HG03565 (cell line): ENCODE measurements around the gene INPP5K.
A peak's percentile ranks its signal among the peaks of the same experiment; 100 is the strongest.
"Not testable (repeated sequence)": the region's sequence is repeated elsewhere in the genome, so short reads cannot be mapped to it uniquely, and the experiment has no call there.

Experiments
- ATAC-seq: cut with Tn5 transposase; IDR thresholded peaks from one replicate; pipeline ENCODE4 v1.9.1; 2021; ENCODE audit warnings: mild to moderate bottlenecking, moderate library complexity; ENCODE audit not compliant: unreplicated experiment

The INPP5K gene

DNA sequence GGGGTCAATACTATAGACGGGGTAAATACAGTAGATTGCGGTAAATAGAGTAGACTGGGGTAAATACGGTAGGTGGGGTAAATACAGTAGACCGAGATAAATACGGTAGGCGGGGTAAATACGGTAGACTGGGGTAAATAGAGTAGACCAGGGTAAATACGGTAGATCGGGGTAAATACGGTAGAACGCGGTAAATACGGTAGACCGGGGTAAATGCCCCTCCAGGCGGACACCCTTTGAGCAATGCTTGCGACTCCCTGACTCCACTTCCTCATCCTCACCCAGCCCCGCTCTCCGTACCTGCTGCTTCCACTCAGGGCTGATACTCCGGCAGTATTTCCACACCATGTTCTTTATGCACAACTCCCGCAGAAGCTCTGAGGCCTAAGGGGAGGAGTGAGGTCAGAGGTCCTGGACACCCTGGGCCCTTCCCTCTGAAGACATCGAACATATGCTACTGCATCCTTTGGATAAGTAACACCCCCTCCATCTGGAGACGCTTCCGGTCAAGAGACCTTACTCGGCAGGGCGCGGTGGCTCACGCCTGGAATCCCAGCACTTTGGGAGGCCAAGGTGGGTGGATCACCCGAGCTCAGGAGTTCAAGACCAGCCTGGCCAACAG is 47.1 kb downstream of the INPP5K start:
- ATAC-seq: no peak

DNA sequence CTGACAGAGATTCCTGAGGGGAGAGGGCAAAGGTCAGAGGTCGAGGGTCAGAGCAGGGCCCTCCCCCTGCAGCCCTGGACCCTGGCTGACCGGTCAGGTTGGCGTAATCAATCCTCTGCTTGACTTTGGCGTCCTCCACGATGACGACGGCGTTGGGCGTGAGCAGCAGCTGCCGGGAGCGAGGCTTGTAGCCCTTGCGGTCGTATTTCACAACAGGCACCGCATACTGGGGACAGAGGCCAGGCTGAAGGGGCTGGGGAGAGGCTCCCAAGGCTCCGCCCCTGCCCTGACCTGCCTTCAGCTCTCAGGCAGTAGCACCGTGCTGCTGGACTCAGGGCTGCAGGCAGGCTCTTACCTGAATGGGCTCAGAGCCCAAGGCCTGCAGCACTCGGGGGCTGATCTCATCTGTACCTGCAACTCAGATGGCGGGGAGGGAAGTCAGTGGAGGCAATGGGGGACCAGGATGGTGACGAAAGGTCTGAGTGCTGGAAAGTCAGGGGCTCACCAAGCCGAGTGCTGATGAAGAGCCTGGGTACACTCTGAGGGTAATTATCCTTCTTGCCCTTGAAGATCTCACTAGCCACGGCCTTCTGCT is 48.4 kb downstream of the INPP5K start:
- no peak for ATAC-seq

DNA sequence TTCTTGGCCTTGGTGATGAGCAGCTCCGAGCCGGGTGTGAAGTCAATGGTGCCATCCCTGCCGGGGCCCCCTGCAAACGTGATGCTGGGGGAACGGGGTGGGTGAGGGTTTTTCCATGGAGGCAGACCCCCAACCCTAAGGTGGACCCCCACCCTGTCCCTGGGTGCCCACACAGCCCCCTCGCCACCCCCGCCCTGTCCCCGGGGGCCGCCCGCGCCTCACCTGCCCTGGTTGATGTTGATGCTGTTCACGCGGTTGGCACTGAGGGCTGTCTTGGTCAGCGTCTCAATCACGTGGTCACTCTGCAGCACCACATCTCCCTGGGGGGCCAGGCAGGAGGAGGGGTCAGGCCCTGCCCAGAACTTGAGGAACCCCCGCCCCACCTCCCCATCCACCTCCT is 49.2 kb downstream of the INPP5K start:
- ATAC-seq: no peak

DNA sequence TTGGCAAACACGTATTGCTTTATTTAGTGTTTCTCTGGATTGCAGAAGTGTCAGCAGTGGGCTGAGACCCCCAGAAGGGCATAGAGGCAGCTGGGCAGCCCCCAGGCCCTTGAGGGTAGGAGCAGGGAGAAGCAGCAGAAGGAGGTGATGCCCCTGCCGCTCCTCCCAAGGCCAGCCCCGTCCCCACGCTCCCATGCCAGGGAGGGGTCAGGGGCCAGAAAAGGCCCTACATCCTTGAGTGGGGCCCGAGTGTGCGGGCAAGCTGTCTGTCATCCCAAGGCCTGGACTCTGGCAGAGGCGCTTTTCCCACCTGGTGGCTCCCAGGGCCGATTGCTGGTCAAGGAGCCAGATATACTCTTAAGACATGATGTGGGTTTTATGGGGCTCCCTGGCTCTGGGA is 52.2 kb downstream of the INPP5K start:
- ATAC-seq: no peak

DNA sequence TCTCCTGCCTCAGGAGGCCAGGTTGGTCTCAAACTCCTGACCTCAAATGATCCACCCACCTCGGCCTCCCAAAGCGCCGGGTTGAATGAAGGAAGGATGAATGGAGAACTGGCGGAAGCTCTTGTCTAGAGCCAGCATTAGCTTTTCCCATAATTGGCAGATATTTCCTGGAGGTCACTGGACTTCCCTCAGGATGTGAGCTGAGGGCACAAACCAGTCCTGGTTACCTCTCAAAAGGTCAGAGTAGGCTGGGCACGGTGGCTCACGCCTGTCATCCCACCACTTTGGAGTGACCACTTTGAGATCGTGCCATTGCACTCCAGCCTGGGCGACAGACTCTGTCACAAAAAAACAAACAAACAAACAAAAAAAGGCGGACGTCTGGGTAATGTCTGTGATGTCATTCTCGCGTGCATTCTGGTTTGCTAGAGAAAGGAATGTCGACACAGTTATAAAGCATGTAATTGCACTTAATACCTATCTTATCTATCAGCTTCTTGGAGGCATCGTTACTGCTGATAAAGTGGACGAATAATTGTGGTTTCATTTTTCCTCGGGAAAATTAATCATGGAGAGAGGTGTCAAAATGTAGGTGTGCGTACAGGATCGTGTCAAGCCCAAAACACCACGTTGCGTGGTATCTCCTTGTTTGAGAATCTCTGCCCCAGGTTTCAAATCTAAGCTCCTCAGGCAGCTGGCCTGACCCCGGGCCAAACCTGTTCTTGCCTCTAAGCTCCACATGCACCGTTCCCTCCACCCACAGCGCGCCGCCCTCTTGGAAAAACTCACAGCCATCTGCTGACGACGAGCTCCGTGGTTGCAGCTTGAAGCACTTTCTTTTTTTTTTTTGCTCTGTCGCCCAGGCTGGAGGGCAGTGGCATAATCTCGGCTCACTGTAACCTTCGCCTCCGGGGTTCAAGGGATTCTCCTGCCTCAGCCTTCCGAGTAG is 54.0 kb downstream of the INPP5K start:
- ATAC-seq: no peak

DNA sequence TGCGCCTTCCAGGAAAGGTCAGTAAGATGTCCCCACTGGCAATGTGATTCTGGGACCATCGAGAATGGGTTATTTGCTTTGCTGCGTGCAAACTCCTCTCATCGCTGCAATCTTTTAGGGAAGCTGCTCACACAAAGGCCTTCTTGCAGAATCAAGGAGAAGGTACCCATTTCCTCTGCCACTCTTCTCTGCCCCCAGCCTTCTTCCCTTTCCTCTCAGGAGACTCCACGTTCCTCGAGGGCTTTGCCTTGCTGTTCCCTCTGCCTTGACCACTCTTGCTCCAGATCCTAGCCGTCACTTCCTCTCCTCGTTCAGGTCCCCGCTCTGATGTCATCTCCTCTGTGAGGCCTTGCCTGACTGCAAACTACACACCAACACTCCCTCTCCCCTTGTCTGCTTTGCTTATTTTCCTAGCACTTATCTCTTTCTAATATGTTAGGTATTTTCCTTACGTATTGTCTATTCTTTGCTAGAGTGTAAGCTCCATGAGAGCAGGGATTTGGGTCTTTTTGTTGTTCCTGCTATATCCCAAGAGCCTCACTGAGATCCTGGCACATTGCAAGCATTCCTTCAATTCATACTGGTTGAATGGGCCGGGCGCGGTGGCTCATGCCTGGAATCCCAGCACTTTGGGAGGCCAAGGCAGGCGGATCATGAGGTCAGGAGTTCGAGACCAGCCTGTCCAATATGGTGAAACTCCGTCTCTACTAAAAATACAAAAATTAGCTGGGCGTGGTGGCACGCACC is 55.0 kb downstream of the INPP5K start:
- no peak for ATAC-seq

DNA sequence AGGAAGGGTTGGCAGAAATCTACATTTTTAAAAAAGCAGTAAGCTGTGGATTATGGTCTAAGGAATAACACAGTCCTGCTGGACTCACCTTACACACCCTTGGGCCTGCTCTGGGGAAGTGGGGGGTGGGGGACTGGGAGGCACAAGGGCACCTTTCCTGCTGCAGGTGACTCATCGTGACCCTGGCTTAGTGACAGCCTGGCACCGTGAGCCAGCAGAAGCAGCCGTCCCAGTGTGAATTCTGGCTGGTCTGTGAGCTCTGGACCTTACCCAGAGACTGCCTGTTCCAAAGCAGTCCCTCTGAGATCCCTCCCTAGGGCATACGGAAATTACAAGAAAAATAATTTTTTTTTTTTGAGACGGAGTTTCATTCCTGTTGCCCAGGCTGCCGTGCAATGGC is 56.2 kb downstream of the INPP5K start:
- ATAC-seq: no peak

DNA sequence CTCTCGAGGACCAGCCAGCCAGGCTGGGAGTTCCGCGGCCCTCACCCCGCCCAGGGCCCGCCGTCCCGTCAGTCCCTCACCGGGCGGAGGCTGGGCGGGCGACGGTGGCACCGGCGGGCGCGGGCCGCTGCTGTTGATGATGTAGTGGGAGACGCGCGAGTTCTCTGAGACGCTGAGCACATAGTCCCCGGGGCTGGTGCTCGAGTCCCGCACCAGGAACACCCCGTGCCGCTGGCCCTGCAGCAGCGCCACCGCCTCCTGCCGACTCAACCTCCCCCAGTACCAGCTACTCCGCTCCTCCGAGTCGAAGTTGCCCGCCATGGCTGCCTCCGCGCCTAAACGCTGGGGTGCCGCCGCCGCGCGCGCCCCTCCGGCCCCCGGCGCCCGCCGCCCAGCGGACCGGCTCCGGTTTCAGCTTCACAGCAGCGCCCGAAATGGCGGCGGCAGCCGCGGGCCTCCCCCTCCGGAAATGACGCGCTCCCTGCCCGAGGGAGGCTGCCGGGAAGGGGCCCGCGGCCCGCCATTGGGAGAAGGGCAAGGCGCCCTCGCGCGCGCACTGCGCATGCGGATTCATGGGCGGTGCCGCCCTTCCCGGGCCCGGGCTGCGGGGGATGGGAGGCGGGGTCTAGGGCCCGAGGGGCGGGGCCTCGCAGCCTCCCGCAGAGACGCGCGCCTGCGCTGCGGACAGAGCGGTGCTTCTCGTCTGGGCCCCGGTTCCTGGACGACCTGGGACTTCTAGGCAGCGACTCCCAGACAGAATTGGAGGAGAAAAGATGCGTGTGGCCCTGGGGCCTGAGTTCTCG is 60.4 kb downstream of the INPP5K start, which contains the start of gene CRK:
CRK (minus strand) TSS at position 436 of the 803 bp plus-strand sequence; CDS start at position 321, 115 bp downstream.
- ATAC-seq: peak; percentile 81

DNA sequence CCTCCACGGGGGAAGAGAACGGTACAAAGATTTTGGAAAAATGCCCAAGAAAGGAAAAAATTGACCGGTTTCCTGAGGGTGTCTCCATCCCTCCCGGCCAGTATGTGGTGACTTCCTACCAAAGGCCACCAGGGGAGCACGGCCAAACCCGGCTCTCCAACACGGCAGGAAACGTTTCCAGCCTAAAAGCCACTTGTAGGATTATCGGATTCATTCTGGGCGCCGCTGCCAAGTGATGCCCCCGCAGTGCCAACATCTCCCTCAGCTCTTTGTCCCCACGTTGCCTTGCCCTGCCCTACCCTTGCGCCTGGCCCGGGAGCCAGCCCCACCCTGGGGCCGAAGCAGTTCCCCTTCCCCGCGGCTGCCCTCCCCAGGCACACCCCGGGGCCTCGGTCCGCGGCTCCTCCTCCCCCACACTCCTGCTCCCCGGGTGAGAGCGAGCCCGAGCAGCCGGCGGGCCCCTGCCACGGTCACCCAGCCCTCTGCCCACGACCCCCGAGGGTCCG is 61.1 kb downstream of the INPP5K start:
- ATAC-seq: peak; percentile 13

DNA sequence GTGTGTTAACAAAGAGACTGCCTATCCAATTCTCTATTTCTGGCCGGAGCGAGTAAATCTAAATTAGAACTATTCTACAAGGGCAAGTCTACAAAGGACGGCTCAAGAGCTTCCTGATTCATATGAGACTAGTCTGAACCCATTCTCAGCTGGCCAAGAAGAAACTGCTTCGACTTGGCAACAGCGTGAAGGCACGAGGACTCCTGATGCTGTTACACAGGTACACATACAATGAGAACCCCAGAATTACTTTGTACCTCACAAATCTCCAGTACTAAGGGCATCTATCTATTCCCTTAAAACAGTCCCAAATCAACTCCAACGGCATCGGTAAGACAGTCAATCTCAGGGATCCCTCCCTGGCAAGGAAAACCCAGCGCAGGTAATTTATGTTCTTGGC is 61.9 kb downstream of the INPP5K start:
- ATAC-seq: no peak

DNA sequence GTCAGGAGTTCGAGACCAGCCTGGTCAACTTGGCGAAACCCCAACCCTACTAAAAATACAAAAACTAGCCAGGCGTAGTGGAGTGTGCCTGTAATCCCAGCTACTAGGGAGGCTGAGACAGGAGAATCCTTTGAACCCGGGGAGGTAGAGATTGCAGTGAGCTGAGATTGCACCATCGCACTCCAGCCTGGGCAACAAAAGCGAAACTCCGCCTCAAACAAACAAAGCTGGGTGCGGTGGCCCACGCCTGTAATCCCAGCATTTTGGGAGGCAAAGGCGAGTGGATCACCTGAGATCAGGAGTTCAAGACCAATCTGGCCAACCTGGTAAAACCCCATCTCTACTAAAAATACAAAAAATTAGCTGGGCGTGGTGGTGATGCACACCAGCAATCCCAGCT is 62.7 kb downstream of the INPP5K start:
- not testable (repeated sequence) for ATAC-seq

DNA sequence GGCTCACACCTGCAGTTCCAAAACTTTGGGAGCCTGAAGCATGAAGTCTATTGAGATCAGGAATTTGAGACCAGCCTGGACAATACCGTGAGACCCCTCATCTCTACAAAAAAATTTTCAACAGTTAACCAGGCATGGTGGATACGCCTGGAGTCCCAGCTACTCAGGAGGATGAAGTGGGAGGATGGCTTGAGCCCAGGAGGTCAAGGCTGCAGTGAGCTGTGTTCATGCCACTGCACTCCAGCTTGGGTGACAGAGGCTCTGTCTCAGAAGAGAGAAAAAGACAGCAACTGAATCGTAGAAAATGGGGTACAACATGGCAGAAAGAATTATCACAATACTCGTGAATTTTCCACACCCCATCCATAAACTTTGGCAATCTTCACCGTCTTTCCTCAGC is 63.6 kb downstream of the INPP5K start:
- ATAC-seq: no peak

DNA sequence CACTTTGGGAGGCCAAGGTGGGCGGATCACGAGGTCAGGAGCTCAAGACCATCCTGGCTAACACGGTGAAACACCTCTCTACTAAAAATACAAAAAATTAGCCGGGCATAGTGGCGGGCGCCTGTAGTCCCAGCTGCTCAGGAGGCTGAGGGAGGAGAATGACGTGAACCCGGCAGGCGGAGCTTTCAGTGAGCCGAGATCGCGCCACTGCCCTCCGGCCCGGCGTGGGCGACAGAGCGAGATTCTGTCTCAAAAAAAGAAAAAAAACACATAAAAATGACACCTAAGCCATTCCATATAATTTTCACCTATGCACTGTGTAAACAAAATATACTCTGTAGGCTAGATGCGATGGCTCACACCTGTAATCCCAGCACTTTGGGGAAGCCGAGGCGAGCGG is 66.2 kb downstream of the INPP5K start:
- not testable (repeated sequence) for ATAC-seq

DNA sequence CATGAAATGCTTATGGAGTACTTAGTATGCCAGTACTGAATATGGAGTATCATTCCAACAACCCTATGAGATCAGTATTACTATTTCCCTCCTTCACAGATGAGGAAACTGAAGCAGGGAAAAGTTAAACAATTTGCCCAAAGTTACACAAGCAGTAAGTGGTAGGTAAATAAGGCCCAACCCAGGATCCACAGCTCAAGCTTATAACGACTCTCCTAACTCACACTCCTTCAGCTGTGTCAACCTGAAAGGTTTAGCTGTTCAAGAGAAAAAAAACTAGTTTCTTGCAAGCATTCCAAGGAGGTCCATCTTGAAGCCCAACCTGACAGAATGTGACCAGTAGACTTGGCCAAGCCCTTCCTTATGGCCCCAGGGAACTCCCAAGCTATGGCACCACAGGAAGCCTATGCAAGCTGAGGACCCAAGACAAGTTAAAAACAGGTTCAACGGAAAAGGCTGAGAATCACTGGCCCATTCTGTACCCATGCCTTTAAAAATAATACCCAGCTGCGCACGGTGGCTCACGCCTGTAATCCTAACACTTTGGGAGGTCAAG is 66.9 kb downstream of the INPP5K start:
- ATAC-seq: no peak

DNA sequence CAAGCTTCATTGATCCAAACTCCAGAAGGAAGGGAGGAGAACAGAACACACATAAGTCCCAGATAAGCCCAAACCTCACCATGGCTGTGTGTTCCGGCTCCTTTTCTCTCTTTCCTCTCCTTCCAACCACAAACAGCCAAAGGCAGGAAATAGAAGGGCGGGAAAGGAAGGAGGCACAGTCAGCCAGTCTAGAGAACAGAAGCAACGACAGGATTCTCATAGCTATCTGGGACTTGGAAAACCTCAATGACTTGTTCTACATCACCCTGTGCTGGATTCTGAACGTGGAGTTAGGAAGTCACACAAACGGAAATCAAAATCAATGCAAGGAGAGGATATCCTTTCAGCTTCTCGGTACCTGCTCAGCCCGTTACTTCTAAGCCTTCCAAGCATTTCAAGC is 69.4 kb downstream of the INPP5K start:
- ATAC-seq: no peak

DNA sequence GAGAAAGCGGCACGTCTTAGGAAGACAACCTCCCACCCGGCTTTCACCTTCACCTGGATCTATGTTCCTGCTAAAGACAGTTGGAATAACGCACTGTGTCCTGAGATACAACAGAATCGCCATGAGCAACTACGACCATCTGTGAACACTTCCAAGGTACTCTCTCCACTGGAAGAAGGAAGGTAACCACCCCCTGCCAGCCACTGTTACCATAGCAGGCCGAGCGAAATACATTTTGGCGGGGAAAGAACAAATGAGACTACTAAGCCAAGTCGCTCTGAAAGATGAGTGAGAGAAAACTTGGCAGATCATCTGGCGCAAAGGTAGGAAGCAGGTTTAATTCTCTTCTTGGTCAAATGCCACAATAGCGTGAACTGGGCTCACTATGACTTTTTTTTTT is 70.2 kb downstream of the INPP5K start:
- no peak for ATAC-seq

DNA sequence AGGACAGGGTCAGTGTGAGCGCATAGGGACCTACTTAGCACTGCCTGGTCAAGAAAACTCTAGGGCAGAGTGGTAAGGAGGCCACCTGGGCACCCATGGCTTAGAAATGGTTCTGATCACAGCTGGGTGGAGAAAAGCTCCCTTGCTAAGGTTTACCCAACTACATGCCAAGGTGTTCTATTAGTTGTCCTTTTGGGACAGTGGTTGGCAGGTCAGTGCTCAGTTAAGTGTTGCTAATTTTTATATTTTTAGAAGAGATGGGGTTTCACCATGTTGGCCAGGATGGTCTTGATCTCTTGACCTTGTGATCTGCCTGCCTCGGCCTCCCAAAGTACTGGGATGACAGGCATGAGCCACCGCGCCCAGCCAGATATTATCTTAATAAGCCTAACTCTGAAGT is 70.7 kb downstream of the INPP5K start:
- ATAC-seq: not testable (repeated sequence)
